GM12801 (cell line): Measurements from ENCODE around the gene ZNF219.

ENCODE experiments used
- CTCF ChIP-seq: IDR thresholded peaks from one replicate; pipeline ENCODE4 v1.5.1; 2011; ENCODE audit warnings: control low read depth; ENCODE audit not compliant: insufficient read length; ENCODE audit errors: extremely low read depth

ZNF219 gene

GRCh38 chr14:21084396-21084795 lies 14.1 kb downstream of the ZNF219 start:
- TF ChIP-seq CTCF = no peak

- no peak for TF ChIP-seq CTCF
These were observed 14.7 kb downstream of the ZNF219 start for GRCh38 chr14:21083565-21084325.

GRCh38 chr14:21081521-21082142 lies 16.8 kb downstream of the ZNF219 start:
- no peak for TF ChIP-seq CTCF

- TF ChIP-seq CTCF = no peak
These were observed 19.7 kb downstream of the ZNF219 start for GRCh38 chr14:21078726-21079125.

GRCh38 chr14:21078287-21078686 lies 20.2 kb downstream of the ZNF219 start:
- no peak for TF ChIP-seq CTCF

- no peak for TF ChIP-seq CTCF
These were observed 20.8 kb downstream of the ZNF219 start for GRCh38 chr14:21077672-21078071.

GRCh38 chr14:21075719-21076437 lies 22.6 kb downstream of the ZNF219 start:
- TF ChIP-seq CTCF = no peak
